GM13976 (cell line): Measurements from ENCODE around the gene MYL9.
"Not testable (repeated sequence)": the region's sequence is repeated elsewhere in the genome, so short reads cannot be mapped to it uniquely, and the experiment has no call there.

Experiments used
- DNase-seq: peaks from one replicate; pipeline ENCODE4 v3.0.0; 2012; ENCODE audit warnings: low spot score
- CTCF ChIP-seq: IDR thresholded peaks from 2 replicates; pipeline ENCODE4 v1.5.1; 2012; ENCODE audit warnings: borderline replicate concordance, mild to moderate bottlenecking; ENCODE audit not compliant: insufficient read depth; ENCODE audit errors: extremely low read depth, missing control alignments, control extremely low read depth
- in situ Hi-C: fragments of 300-500 bp; cut with MboI; formaldehyde crosslinking; loops from one replicate; pipeline ENCODE4 v1.12.0; 2022; ENCODE audit warnings: low sequenced_read_pairs, mixed read lengths, inconsistent platforms; ENCODE audit not compliant: unreplicated experiment

The MYL9 gene

GRCh38 chr20:36506253-36506652 is 35.1 kb upstream of the MYL9 start:
- no peak for DNase-seq
- in situ Hi-C loops: no loop called here
- TF ChIP-seq CTCF: peak; percentile 27

GRCh38 chr20:36507746-36508145 is 33.6 kb upstream of the MYL9 start:
- TF ChIP-seq CTCF: no peak
- no peak for DNase-seq
- in situ Hi-C loops: no loop called here

- no peak for TF ChIP-seq CTCF
- in situ Hi-C loops: no loop called here
- no peak for DNase-seq
Observed at GRCh38 chr20:36519012-36519719, 22.2 kb upstream of the MYL9 start.

- in situ Hi-C loops: no loop called here
- TF ChIP-seq CTCF: no peak
- no peak for DNase-seq
Observed at GRCh38 chr20:36519944-36520343, 21.4 kb upstream of the MYL9 start.

- no peak for DNase-seq
- in situ Hi-C loops: no loop called here
- TF ChIP-seq CTCF: no peak
Observed at GRCh38 chr20:36521526-36521925, 19.8 kb upstream of the MYL9 start.

GRCh38 chr20:36522412-36522811 is 18.9 kb upstream of the MYL9 start:
- DNase-seq, in situ Hi-C loops: not testable (repeated sequence)

- no peak for DNase-seq
- in situ Hi-C loops: no loop called here
- no peak for TF ChIP-seq CTCF
Observed at GRCh38 chr20:36523341-36523740, 18.0 kb upstream of the MYL9 start.
